Activated CD4-positive, alpha-beta T cell treated with anti-CD3 and anti-CD28 coated beads, Interleukin-2, amount 10 ng/mL, durations not matched to agents 24 days and 14 days (primary cell): ENCODE results near the gene COX5A. TPM values are rescaled to one million over a fixed set of nuclear protein-coding genes. Genes with fewer than 3 reads are reported as not detected.
"Not testable (repeated sequence)": the region's sequence is repeated elsewhere in the genome, so short reads cannot be mapped to it uniquely, and the experiment has no call there.

Experiments
- DNase-seq: peaks from one replicate; pipeline ENCODE4 v3.0.0; 2022
- H3K27ac Mint-ChIP-seq: one replicate; pipeline ENCODE4 v1.8.0; 2022; ENCODE audit warnings: mild to moderate bottlenecking, mixed read lengths
- H3K27me3 Mint-ChIP-seq: one replicate; pipeline ENCODE4 v1.8.0; 2022; ENCODE audit warnings: mixed read lengths
- H3K36me3 Mint-ChIP-seq: one replicate; pipeline ENCODE4 v1.8.0; 2022; ENCODE audit warnings: low read depth, mild to moderate bottlenecking, mixed read lengths
- H3K4me1 Mint-ChIP-seq: one replicate; pipeline ENCODE4 v1.8.0; 2021; ENCODE audit warnings: mixed read lengths
- H3K4me3 Mint-ChIP-seq: one replicate; pipeline ENCODE4 v1.8.0; 2022; ENCODE audit warnings: mild to moderate bottlenecking, moderate library complexity, mixed read lengths
- H3K9me3 Mint-ChIP-seq: one replicate; pipeline ENCODE4 v1.8.0; 2021; ENCODE audit warnings: mixed read lengths
- intact Hi-C: fragments of 100-400 bp; cut with micrococcal nuclease; formaldehyde crosslinking; loops from one replicate; pipeline ENCODE4 v1.15.1; 2023
- total RNA-seq: library from RNA; stranded (reverse); gene quantifications from 2 replicates; pipeline ENCODE4 v1.2.3, GENCODE V29; 2022

COX5A gene
- total RNA-seq, 1 donor from 2014 or later, result 317 TPM

GRCh38 chr15:74937272-74937589, 642 bp downstream of the COX5A start:
- Mint-ChIP-seq H3K36me3 (peaks cover 17% of the 10 kb centered on the region), H3K27me3 (no peaks in the 10 kb centered on the region)
- intact Hi-C loops, result loop anchor here (5.0 to 10.0 kb wide), 3 partner anchors 322 to 515 kb away; partner anchors contain the start of genes CLK3, MAN2C1 and SIN3A

DNA sequence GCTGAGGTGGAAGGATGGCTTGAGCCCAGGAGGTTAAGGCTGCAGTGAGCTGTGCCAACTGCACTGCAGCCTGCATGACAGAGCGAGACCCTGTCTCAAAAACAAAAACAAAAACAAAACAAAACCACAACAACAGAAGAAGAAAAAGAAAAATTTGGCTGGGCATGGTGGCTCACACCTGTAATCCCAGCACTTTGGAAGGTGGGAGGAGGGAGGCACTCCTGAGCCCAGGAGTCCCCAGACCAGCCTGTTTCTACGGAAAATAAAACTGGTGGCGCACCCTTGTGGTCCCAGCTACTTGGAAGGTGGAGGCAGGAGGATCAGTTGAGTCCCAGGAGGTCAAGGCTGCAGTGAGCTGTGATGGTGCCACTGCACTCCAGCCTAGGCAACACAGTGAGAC, 2.7 kb downstream of the COX5A start:
- not testable (repeated sequence) for DNase-seq, H3K9me3 Mint-ChIP-seq, H3K27me3 Mint-ChIP-seq
- intact Hi-C loops, result loop anchor here (5.0 to 10.0 kb wide), 3 partner anchors 320 to 517 kb away; partner anchors contain the start of genes CLK3, MAN2C1 and SIN3A
- Mint-ChIP-seq H3K36me3 (peaks cover 25% of the 10 kb centered on the region), H3K4me1 (peaks cover 23% of the 10 kb centered on the region), H3K27ac (peak overlapping the region; percentile 72), H3K4me3 (peak overlapping the region; percentile 72)

More at GRCh38 chr15:74937272-74937589, 642 bp downstream of the COX5A start:
- DNase-seq, result no peak
- peaks cover 23% of the 10 kb centered on the region for H3K4me1 Mint-ChIP-seq
- H3K9me3 Mint-ChIP-seq, result no peaks in the 10 kb centered on the region
- H3K27ac Mint-ChIP-seq, result peak overlapping the region; percentile 88
- peak overlapping the region; percentile 92 for H3K4me3 Mint-ChIP-seq

GRCh38 chr15:74933573-74933972, 4.3 kb downstream of the COX5A start:
- H3K36me3 Mint-ChIP-seq, result peaks cover 33% of the 10 kb centered on the region
- intact Hi-C loops, result loop anchor here (10.0 kb wide), 1 partner anchor 319 kb away; the partner anchor contains the start of gene CLK3
- no peak overlapping the region for H3K27ac Mint-ChIP-seq
- H3K4me1 Mint-ChIP-seq, result peaks cover 20% of the 10 kb centered on the region
- no peak for DNase-seq
- no peaks in the 10 kb centered on the region for H3K9me3 Mint-ChIP-seq
- no peaks in the 10 kb centered on the region for H3K27me3 Mint-ChIP-seq
- H3K4me3 Mint-ChIP-seq, result peak overlapping the region; percentile 28

DNA sequence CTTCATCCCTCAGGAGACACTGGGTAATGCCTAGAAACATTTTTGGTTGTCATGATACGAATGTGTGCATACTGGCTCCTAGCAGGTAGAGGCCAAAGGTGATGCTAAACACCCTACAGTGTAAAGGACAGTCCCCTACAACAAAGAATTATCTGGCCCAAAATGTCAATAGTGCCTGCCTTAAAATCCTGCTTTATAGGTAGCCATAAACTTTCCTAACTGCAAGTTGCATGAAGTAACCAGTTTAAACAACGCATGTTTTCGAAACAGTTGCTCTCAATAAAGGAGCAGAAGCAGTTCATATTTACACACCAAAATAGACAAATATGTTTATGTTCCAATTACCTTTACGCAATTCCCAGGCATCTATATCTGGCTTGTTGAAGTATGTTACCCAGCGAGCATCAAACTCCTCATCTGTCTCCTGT, 9.1 kb downstream of the COX5A start:
- intact Hi-C loops, result no loop called here
- H3K36me3 Mint-ChIP-seq, result peaks cover 38% of the 10 kb centered on the region

DNA sequence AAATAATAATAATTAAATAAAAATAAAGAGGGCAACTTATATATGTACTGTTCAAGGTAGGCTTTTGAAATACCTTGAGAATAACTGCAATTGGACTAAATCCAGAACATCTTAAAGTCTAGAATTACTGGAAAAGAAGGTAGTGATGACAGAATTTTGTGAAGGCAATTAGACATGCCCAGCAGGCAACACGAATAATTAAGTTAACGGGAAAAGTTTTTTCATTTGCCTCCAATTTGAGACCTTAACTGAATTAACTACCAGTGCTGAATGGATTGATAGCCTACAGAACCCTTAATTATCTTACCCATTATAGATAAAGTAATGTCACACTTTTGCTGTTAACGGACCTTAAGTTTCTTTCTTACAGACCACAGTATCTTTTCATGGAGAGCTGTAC, 13.3 kb downstream of the COX5A start:
- H3K36me3 Mint-ChIP-seq, result peaks cover 52% of the 10 kb centered on the region
- intact Hi-C loops, result no loop called here

More for the DNA sequence above, 9.1 kb downstream of the COX5A start:
- Mint-ChIP-seq H3K27me3 (no peaks in the 10 kb centered on the region), H3K4me1 (peaks cover 5% of the 10 kb centered on the region), H3K9me3 (no peaks in the 10 kb centered on the region), H3K27ac (no peak overlapping the region), H3K4me3 (no peak overlapping the region)
- DNase-seq, result no peak

GRCh38 chr15:74920456-74920855, 17.4 kb downstream of the COX5A start:
- no peak overlapping the region for H3K27ac Mint-ChIP-seq
- H3K4me1 Mint-ChIP-seq, result peaks cover 8% of the 10 kb centered on the region
- H3K4me3 Mint-ChIP-seq, result no peak overlapping the region
- intact Hi-C loops, result no loop called here
- peaks cover 60% of the 10 kb centered on the region for H3K36me3 Mint-ChIP-seq
- H3K27me3 Mint-ChIP-seq, result no peaks in the 10 kb centered on the region
- no peaks in the 10 kb centered on the region for H3K9me3 Mint-ChIP-seq
- DNase-seq, result no peak

More for the DNA sequence above, 13.3 kb downstream of the COX5A start:
- Mint-ChIP-seq H3K4me3 (no peak overlapping the region), H3K27ac (no peak overlapping the region), H3K9me3 (no peaks in the 10 kb centered on the region), H3K27me3 (no peaks in the 10 kb centered on the region), H3K4me1 (peaks cover 6% of the 10 kb centered on the region)
- no peak for DNase-seq

GRCh38 chr15:74917676-74918075, 20.2 kb downstream of the COX5A start:
- Mint-ChIP-seq H3K4me1 (peaks cover 4% of the 10 kb centered on the region), H3K9me3 (no peaks in the 10 kb centered on the region), H3K27ac (no peak overlapping the region), H3K36me3 (peaks cover 60% of the 10 kb centered on the region), H3K4me3 (no peak overlapping the region), H3K27me3 (no peaks in the 10 kb centered on the region)
- intact Hi-C loops, result no loop called here
- no peak for DNase-seq

- H3K9me3 Mint-ChIP-seq, H3K4me3 Mint-ChIP-seq, intact Hi-C loops, DNase-seq, H3K27me3 Mint-ChIP-seq, H3K4me1 Mint-ChIP-seq: not testable (repeated sequence)
- peak overlapping the region; percentile 58 for H3K27ac Mint-ChIP-seq
- peaks cover 42% of the 10 kb centered on the region for H3K36me3 Mint-ChIP-seq
Measured at GRCh38 chr15:74913799-74914198, 24.1 kb downstream of the COX5A start.

- Mint-ChIP-seq H3K27me3 (no peaks in the 10 kb centered on the region), H3K4me1 (no peaks in the 10 kb centered on the region), H3K4me3 (no peak overlapping the region), H3K9me3 (no peaks in the 10 kb centered on the region), H3K36me3 (peaks cover 38% of the 10 kb centered on the region), H3K27ac (no peak overlapping the region)
- intact Hi-C loops, result no loop called here
- no peak for DNase-seq
Measured at GRCh38 chr15:74913041-74913440, 24.8 kb downstream of the COX5A start.

GRCh38 chr15:74908635-74909034, 29.2 kb downstream of the COX5A start:
- Mint-ChIP-seq H3K4me1 (peaks cover 28% of the 10 kb centered on the region), H3K9me3 (no peaks in the 10 kb centered on the region), H3K4me3 (no peak overlapping the region), H3K27ac (no peak overlapping the region), H3K27me3 (no peaks in the 10 kb centered on the region), H3K36me3 (peaks cover 32% of the 10 kb centered on the region)
- DNase-seq, result no peak
- intact Hi-C loops, result loop anchor here (5.0 kb wide), 1 partner anchor 49 kb away; the partner anchor contains the start of gene RPP25

- Mint-ChIP-seq H3K27ac (peak overlapping the region; percentile 93), H3K9me3 (no peaks in the 10 kb centered on the region), H3K4me1 (peaks cover 29% of the 10 kb centered on the region), H3K4me3 (peak overlapping the region; percentile 97), H3K36me3 (peaks cover 36% of the 10 kb centered on the region), H3K27me3 (no peaks in the 10 kb centered on the region)
- DNase-seq, result no peak
- intact Hi-C loops, result loop anchor here (5.0 kb wide), 1 partner anchor 50 kb away; the partner anchor contains the start of gene RPP25
Measured at GRCh38 chr15:74907163-74907870, 30.6 kb downstream of the COX5A start.

DNA sequence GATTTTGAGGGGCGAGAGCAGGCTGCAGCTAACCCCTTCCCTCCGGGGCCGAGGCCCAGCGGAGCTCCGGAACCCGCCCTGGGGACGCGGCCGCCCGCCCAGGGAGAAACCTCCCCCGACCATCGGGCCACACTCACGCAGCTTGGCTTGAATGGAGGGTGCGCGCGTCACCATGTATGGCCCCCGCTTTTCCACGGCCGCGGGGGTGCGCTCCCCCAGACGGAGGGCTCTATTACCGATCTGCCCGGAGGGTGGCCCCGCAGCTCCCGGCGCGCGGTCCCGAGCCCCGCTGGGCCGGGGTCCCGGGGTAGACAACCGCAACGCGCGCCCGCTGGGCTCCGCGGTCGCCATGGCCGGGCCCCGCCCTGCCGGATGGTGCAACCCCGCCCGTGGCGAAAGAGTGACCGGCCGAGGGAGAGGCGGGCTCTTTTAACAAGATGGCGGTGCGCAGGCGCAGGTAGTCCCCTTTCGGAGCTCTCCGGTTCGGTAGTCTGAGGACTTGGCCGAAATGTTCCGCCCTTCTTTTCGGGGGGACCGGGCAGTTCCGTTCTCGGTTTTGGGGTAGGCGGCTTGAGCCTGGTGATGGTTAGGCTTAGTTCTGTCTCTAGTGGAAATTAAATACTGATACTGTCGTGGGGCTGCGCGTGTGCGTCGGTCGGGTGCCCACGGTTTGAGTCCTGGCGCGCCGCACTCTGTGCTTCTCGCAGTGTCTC, 31.3 kb downstream of the COX5A start, which contains the start of gene FAM219B:
Gene FAM219B, minus strand, starts transcription at position 402 of the 713 bp plus-strand sequence. Its CDS starts 51 bp downstream, at position 351.
- intact Hi-C loops, result loop anchor here (1.0 to 5.0 kb wide), 5 partner anchors 16 to 61 kb away; partner anchors contain the start of genes COX5A, MPI, RPP25 and SCAMP2
- peaks cover 35% of the 10 kb centered on the region for H3K4me1 Mint-ChIP-seq
- peak; percentile 95 for DNase-seq
- no peaks in the 10 kb centered on the region for H3K9me3 Mint-ChIP-seq
- peaks cover 34% of the 10 kb centered on the region for H3K36me3 Mint-ChIP-seq
- H3K27ac Mint-ChIP-seq, result peak within 1 kb of the TSS; percentile 93
- H3K4me3 Mint-ChIP-seq, result peak within 1 kb of the TSS; percentile 97
- H3K27me3 Mint-ChIP-seq, result no peaks in the 10 kb centered on the region

DNA sequence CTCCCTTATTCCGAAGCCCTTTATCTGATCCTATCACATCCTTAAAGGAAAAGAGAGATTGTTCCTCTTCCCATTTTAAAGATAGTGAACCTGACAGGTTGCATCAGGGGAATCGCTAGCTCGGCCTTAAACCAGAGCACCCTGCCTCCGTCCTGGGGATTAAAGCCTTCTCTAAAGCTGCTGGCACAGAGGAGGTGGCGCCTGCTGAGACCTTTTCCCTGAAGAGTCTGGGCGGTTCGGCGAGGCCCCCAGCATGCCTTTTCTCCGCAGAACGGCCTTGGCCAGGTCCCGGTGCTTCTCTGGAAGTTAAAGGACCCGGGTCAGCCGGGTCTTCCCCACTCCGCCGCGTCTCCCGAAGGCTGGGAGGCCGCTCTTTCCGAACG, 31.8 kb downstream of the COX5A start:
- DNase-seq, result no peak
- H3K36me3 Mint-ChIP-seq, result peaks cover 31% of the 10 kb centered on the region
- peaks cover 36% of the 10 kb centered on the region for H3K4me1 Mint-ChIP-seq
- intact Hi-C loops, result loop anchor here (1.0 to 5.0 kb wide), 5 partner anchors 16 to 61 kb away; partner anchors contain the start of genes COX5A, MPI, RPP25 and SCAMP2
- no peaks in the 10 kb centered on the region for H3K27me3 Mint-ChIP-seq
- H3K4me3 Mint-ChIP-seq, result peak overlapping the region; percentile 97
- no peaks in the 10 kb centered on the region for H3K9me3 Mint-ChIP-seq
- H3K27ac Mint-ChIP-seq, result peak overlapping the region; percentile 67
